NCI-H2029 (cell line): ENCODE data around the gene NCAPD2.

ENCODE experiments used
- DNase-seq: peaks from one replicate; lab custom pipeline; 2025; lab: John Stamatoyannopoulos, UW

The NCAPD2 gene

DNA sequence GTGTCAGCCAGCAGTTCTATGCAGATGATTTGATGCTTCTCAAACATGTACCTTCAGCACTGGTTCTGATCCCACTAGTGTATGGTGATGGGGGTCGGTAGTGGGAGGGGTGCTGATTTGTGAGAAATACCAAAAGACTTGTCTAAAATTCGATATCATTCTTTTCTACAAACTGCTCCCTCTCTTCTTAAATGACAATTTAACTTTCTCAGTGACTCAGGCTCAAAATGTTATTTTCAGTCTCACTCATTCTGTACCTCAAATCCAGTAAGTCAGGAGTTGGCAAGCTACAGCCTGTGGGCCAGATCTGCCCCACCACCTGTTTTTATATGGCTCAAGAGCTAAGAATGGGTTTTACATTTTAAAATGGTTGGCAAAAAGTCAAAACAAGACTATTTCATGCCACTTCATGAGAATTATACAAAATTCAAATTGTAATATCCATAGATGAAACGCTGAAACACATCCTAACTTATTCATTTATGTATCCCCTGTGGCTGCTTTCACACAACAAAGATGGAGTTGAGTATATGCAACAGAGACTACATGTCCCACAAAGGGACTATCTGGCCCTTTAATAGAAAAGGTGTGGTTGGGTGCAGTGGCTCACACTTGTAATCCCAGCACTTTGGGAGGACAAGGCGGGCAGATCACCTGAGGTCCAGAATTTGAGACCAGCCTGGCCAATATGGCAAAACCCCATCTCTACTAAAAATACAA is 80.8 kb downstream of the NCAPD2 start:
- no peak for DNase-seq

DNA sequence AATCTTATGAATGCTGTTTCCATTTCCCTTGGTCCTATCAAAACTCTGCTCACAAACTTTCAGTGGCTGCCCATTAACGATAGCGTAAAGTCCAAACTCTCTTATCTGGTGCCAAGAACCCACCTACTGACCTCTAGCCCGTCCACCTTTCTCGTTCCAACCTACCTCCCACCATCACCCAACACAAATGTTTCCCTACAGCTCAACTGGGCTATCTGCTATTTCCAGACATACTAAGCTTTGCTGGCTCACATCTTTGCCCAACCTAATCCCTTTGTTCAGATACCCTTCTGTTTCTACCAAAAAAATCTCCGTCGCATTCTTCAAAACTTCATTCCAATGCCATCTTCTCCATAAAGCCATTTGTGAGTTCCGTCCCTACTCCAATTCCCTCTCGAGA is 81.7 kb downstream of the NCAPD2 start:
- no peak for DNase-seq
